NOMO-1 treated with DMSO at 0.1 percent for 48 hours (cell line): Measurements from ENCODE around the gene ATE1.
A peak's percentile ranks its signal among the peaks of the same experiment; 100 is the strongest.

Experiments used
- DNase-seq: peaks from one replicate; lab custom pipeline; 2025; ENCODE audit not compliant: unreplicated experiment; lab: John Stamatoyannopoulos, UW

ATE1 gene

GRCh38 chr10:121879476-121879875 is 48.4 kb downstream of the ATE1 start:
- DNase-seq: no peak

- DNase-seq: no peak
Measured at GRCh38 chr10:121873236-121873635, 54.6 kb downstream of the ATE1 start.

DNA sequence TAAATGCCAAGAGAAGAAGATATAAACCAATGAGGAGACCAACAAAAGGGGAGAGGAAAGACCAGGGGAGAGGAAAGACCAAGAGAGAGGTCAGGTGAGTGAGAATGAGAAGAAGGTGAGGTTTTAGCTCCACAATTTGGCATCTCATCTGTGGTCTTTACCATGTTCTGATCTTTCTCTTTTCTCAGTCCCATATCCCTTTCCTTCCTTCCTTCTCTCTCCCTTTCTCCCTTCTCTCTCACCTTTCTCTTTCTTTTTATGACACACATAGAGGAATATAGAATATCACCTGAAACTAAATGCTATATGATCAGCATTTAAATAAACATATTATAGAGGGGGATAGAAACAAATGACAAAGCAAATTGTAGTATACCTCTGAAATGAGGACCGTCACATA is 57.4 kb downstream of the ATE1 start:
- no peak for DNase-seq

GRCh38 chr10:121865554-121865953 is 62.3 kb downstream of the ATE1 start:
- no peak for DNase-seq

DNA sequence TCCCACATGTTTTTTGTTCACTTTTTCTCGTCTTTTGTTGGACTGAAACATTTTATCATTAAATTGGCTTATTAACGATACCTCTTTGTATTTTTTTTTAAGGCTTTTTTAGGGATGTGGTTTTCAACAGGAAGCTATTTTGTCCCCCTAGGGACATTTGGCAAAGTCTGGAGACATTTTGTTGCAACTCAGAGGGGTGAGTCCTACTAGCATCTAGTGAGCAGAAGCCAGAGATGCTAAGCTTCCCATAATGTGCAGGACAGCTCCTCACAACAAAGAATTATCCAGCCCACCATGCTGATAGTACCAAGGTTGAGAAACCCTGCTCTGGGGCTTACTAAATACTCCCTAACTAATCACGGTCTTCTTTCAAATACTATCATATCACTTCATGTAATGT is 63.2 kb downstream of the ATE1 start:
- no peak for DNase-seq

GRCh38 chr10:121864168-121864567 is 63.7 kb downstream of the ATE1 start:
- no peak for DNase-seq

GRCh38 chr10:121862649-121863048 is 65.2 kb downstream of the ATE1 start:
- no peak for DNase-seq

GRCh38 chr10:121862042-121862441 is 65.8 kb downstream of the ATE1 start:
- DNase-seq: no peak

DNA sequence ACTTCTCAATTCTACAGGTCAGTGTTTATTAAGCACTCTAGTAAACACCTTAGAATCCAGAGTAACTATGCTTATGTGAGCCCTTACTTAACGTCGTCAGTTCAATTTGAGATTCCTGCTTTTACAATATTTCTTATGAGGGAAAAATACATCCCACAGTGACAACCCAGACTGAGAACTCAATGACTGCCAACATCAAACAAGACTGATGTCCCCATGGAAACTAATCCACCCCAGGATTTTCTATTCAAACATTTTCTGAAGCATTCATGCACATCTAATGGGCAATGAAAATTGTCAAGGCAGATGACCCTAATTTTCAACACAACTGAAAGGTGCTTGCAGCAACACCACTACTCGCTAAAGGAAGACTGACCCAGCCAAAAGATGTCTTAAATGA is 67.0 kb downstream of the ATE1 start:
- no peak for DNase-seq

DNA sequence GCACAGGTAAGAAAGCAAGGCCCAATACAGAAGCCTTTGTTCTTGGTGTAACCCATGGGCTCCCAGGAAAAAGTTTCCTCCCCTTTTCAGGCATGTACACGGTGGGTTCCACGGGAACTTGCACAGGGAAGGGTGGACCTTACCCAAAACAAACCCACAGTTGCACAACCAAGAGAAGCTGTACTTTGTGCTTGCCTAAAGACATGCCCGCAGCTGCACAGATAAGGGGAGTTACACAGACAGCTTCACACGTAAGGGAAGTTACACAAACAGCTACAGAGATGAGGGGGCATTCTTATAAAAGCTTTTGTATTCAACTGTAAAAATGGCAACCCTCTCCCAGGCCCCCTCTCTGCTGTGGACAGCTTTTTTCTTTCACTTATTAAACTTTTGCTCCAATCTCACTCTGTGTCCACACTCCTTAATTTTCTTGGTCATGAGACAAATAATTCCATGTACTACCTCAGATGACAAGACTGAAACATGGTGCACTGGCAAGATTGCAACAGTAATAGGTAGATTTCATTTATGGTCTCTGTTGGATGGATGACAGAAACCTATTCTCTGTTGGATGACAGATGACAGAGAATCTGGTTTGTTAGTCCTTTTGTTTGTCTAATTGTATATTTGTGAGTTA is 72.9 kb downstream of the ATE1 start:
- DNase-seq: peak; percentile 70

DNA sequence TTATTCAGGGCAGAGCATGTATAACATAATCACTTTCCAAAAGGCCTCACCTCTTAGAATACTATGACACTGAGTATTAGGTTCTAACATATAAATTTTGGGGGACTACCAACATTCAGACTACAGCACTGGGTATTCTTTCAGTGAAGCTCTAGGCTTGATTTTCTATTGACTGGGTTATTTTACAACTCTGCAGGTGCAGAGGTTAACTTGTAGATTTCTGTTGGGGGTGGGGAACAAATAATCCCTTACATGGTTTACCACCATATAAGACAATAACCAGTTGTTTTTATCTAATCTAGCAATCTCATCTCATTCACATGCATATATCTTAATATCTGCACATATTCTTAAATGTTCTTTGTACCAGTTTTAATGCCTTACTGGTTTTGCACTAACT is 73.9 kb downstream of the ATE1 start:
- DNase-seq: no peak

DNA sequence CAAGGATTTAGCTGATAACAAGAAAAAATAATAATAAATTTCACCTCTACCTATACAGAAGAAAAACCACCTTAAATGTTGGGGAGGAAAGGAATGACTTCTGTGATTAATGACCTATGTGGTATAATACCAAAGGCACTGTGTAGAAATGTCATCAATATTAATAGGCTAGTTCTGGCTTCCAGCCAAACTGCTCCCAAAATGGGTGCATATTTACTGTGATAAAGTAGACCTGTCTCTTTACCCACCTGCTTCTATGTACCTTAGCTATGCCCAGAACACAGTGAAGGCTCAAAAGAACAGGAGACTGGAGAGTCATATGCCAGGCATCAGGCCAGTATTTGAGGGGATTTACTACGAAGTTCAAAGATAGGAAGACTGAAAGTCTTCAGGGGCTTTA is 76.0 kb downstream of the ATE1 start:
- no peak for DNase-seq

GRCh38 chr10:121848082-121848481 is 79.7 kb downstream of the ATE1 start:
- no peak for DNase-seq

GRCh38 chr10:121846555-121846954 is 81.3 kb downstream of the ATE1 start:
- DNase-seq: no peak

DNA sequence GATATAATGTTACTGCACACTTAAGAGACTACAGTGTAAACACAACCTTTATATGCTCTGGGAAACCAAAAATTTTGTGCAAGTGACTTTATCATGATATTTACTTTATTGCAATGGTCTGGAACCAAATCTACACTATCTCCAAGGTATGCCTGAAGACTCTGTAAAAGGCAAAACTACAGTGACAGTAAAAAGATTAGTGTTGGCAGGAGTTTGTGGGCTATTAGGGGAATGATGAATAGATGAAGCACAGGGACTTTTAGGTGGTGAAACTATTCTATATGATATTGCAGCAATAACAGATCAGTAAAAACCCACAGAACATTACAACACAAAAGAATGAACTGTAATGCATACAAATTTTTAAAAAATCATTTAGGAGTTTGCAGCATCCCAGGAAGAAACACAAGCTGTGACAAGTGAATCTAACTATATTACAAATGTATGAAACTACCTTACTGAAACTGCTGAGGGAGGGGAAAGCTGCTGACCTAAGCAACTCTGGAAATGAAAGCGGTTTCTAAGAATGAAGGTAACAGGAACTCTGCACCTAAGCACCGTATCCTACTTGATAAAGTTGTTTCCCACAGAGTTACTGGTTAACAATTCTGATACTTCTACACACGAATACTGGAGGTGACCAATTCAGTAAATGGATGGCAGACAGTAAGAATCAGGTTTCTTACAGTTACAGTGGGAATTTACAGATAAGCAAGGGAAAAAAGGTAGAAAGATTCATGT is 82.6 kb downstream of the ATE1 start:
- no peak for DNase-seq

DNA sequence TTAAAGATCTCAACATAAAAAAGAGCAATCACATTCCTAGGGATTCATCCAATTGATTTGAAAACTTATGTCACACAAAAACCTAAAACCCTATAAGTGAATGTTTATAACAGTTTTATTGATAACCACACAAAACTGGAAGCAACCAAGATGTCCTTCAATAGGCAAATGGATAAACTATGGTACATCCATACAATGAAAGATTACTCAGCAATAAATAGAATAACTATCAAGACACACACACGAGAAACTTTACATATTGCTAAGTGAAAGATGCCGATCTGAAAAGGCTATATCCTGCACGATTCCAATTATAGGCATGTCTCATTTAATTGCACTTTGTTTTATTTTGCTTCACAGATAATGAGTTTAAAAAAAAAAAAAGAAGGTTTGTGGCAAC is 83.3 kb downstream of the ATE1 start:
- DNase-seq: no peak

DNA sequence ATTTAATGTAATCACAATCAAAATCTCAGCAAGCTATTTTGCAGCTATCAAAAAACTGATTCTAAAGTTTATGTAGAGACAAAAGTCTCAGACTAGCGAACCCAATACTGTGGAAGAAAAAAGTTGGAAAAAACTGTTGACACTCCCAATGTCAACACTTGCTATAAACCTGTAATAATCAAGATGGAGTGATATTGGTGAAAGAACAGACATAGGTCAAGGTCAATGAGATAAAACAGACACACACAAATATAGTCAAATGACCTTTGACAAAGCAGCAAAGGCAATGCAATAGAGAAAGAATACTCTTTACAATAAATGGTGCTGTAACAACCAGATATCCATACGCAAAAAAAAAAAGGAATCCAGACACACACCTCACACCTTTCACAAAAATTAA is 84.5 kb downstream of the ATE1 start:
- no peak for DNase-seq

- DNase-seq: no peak
Measured at GRCh38 chr10:121841862-121842261, 86.0 kb downstream of the ATE1 start.

DNA sequence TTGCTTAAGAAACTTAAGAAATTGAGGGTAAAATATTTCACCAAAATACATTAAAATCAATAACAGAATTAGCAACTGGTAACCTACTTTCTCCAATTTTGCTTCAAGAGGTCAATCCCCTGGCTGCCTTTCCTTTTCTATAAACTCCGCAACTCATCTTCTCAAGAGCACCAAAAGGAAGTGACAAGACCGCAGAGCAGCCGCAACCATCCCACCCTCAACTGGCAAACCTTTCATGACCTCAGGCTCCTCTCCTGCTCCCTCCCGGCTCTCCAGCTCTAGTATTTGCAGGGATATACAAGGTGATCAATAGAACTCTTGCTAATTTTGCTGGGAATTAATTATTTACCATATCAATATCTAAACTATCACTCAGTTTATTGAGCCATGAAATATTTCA is 88.9 kb downstream of the ATE1 start:
- peak; percentile 59 for DNase-seq

- DNase-seq: no peak
Measured at GRCh38 chr10:121838149-121838548, 89.7 kb downstream of the ATE1 start.

GRCh38 chr10:121836171-121836570 is 91.7 kb downstream of the ATE1 start:
- DNase-seq: no peak

DNA sequence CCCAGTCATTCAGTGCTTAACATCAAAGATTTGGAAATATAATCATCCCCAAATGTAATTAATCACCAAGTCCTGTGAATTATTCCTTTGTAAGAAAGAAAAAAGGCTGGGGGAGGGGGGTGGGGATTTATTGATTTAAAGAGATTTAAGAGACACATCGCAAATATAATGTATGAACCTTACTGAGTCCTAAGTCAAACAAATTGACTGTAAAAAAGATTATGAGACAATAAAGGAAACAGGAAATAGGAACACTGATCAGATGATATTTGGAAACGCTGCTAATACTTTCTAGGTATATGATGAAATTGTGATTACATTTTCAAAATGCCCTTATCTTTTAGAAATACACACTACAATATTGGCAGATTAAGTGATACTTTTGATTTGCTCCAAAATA is 92.5 kb downstream of the ATE1 start:
- no peak for DNase-seq

DNA sequence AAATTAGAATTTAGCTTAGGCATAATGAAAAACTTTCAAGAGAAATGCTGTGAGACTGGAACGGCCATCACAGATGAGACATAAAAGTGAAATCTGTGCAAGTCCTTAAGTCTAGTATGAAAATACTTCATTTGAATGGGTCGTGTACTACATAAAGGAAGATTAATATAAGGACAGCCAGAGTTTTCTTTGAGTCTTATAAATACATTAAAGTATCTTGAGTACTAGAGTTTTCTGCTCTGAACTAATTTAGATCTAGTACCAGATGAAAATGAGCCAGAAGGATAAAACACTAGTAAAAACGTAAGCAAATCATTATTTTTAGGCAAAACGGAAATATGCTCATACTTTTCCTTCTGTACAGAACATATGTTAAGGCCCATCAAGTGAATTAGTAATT is 93.1 kb downstream of the ATE1 start:
- DNase-seq: no peak
